Activated T-helper 9 cell treated with anti-CD3 and anti-CD28 coated beads, Interleukin-2, amount 50 U/mL, for 16 hours (primary cell): Measurements from ENCODE around the gene RASSF1.

Source experiments
- DNase-seq: peaks from one replicate; pipeline ENCODE4 v3.0.0-alpha.2; 2020; ENCODE audit warnings: low read depth

RASSF1 gene

GRCh38 chr3:50365842-50366220 lies 25.2 kb upstream of the RASSF1 start:
- DNase-seq: no peak

GRCh38 chr3:50365080-50365841 lies 24.6 kb upstream of the RASSF1 start:
- peak; percentile 88 for DNase-seq

GRCh38 chr3:50364573-50365079 lies 24.0 kb upstream of the RASSF1 start:
- no peak for DNase-seq

GRCh38 chr3:50359760-50360110 lies 19.1 kb upstream of the RASSF1 start:
- DNase-seq: no peak

- DNase-seq: peak; percentile 90
These were observed 18.5 kb upstream of the RASSF1 start, which contains the start of gene TMEM115 for GRCh38 chr3:50358911-50359759. TMEM115 (minus strand) TSS chr3:50359521; CDS start chr3:50359063, 458 bp downstream.

- no peak for DNase-seq
These were observed 17.8 kb upstream of the RASSF1 start for GRCh38 chr3:50358355-50358910.

GRCh38 chr3:50357481-50357880 lies 16.8 kb upstream of the RASSF1 start:
- DNase-seq: no peak

GRCh38 chr3:50356553-50356952 lies 15.9 kb upstream of the RASSF1 start:
- no peak for DNase-seq

- no peak for DNase-seq
These were observed 15.4 kb upstream of the RASSF1 start for GRCh38 chr3:50355829-50356552.

GRCh38 chr3:50354850-50355249 lies 14.2 kb upstream of the RASSF1 start:
- no peak for DNase-seq

- DNase-seq: no peak
These were observed 13.6 kb upstream of the RASSF1 start for GRCh38 chr3:50354186-50354764.

- DNase-seq: no peak
These were observed 12.8 kb upstream of the RASSF1 start for GRCh38 chr3:50353245-50354004.

- DNase-seq: no peak
These were observed 12.1 kb upstream of the RASSF1 start for GRCh38 chr3:50352781-50353180.

- no peak for DNase-seq
These were observed 10.7 kb upstream of the RASSF1 start for GRCh38 chr3:50351323-50351697.

GRCh38 chr3:50350527-50351322 lies 10.1 kb upstream of the RASSF1 start, which contains the start of the genes CYB561D2 and NPRL2:
CYB561D2 (plus strand) TSS chr3:50350862; CDS start chr3:50351434, 572 bp downstream.
NPRL2 (minus strand) TSS chr3:50350775; CDS start chr3:50350652, 123 bp downstream.
- peak; percentile 100 for DNase-seq

GRCh38 chr3:50350213-50350526 lies 9.5 kb upstream of the RASSF1 start:
- DNase-seq: no peak

GRCh38 chr3:50347187-50347813 lies 6.7 kb upstream of the RASSF1 start:
- DNase-seq: peak; percentile 63

- peak; percentile 64 for DNase-seq
These were observed 5.1 kb upstream of the RASSF1 start, which contains the start of gene ZMYND10 for GRCh38 chr3:50345586-50346234. ZMYND10 (minus strand) TSS chr3:50345732; CDS start chr3:50345579, 153 bp downstream.

- no peak for DNase-seq
These were observed 4.4 kb upstream of the RASSF1 start for GRCh38 chr3:50345008-50345407.
